Dedifferentiated amniotic fluid mesenchymal stem cell (primary cell): ENCODE measurements around the gene TMEM198.

Experiments
- DNase-seq: peaks from one replicate; pipeline ENCODE4 v3.0.0-alpha.2; 2016; ENCODE audit errors: extremely low spot score

The TMEM198 gene

DNA sequence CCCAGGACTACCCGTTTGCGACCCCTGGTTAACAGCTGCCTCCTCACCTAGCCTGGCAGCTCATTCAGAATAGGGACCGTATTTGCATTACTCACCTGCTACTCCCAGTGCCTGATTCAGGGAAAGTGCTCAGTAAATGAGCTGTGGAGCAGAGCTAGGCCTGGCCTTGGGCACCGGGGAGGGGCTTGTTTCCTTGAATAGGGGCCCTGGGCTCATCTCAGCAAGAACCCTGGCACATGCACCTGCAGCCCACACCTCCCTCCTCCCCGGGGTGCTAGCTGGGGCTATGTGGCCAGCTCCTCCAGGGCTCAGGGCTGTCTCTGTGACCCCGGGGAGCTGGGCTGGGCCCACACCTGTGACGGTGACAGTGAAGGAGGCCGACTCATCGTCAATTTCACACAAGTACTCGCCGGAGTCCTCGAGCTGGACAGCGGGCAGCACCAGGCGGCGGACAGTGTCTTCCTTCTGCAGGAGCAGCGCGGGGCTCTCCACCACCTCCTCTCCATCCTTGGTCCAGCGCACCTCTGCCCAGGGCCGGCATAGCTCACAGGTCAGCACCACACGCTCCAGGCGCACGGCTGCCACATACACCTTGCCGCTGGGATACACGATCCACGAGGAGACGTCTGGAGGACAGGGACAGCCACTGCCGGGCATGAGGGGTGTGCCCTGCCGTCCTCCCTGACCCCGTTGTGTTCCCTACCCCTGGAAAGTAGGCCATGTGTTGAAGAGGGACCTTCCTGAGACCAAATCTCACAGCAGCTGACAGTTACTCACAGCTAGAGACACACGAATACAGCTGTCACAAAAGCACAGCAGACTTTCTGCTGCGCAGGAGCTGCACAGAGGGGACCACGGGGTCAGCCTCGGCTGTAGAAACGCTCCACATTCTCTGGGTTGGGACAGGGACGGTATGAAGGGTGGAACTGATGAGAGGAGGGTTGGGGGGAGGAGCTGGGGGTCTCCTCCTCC is 18.5 kb downstream of the TMEM198 start:
- no peak for DNase-seq

DNA sequence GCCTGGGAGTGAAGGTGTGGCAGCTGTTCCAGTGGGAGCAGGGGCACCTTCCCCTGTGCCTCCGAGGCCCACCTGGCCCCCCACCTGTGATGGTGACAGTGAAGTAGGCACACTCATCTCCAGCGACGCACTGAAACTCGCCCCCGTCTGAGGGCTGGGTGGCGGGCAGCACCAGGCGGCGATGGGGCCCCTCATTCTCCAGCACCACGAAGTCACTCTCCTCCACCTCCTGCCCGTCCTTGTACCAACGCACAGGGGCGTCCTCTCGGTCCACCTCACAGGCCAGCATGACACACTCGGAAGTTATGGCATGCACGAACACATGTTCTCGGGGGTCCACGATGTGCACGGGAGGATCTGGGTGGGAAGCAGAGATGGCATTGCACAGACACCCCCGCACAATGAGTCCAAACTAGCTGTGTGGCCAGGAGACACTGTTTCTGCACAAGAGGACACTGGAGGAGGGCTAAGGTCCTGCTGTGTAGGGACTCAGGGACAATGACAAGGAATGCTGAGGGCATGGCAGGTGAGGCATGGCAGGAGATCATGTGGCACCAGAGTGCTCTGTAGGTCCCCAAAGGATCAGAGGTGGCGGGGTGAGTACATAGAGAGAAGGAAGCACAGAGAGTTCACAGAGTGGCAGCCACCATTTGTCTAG is 19.6 kb downstream of the TMEM198 start:
- no peak for DNase-seq

DNA sequence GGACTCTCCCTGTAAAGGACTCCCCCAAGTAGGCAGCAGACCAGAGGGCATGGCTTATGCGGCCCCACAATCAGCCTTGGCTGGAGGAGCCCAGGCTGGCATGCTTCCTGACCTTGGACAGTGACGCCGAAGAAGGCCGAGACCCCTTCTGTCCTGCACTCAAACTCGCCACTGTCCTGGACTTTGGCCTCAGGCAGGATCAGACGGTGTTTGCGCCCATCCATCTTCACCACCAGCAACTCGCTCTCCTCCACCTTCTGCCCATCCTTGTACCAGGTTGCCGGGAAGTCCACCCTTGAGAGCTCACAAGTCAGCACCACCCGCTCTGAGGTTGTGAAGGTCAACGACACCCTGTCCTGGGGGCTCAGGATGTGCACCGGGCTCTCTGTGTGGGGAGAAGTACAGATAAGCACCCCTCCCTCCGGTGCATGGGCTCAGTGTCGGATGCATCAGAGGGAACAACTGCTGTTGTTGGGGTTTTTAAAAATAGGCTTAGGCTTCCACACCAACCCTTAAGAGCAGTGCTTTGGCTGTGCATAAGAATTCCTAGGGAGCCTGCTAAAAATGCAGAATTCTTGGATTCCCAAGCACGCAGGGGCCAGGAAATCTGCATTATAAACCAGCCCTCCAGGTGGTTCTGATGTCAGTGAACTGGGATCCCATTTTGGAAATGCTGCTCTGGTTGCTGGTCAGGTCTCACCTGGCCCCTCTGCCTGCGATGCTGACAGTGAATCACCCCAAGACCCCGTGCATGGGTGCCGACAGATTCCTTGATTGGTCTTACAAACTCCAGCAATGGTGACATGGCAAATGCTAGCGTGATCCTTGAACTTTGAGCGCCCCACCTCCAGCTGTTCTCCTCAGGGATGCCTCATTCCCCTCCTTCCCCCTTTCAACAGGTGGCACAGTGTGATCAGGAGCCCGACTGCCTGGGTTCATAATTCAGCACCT is 21.6 kb downstream of the TMEM198 start:
- no peak for DNase-seq

DNA sequence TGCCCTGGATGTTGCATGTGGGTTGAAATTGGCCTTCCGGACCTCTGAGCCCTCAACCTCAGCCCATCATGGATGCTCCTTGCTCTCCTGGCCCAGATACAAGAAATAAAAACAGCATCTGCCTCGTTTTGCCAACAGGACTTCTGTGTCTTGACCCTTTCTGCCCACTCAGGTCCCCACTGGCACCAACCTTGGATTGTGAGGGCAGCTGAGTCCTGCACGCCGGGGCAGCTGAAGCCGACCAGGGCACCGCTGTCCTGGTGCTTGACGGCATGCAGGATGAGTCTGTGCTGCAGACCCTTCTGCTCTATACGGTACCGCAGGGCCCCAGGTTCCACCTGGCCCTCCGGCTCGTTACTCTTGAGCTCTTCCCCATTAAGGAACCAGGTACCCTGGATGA is 22.8 kb downstream of the TMEM198 start:
- DNase-seq, result no peak

DNA sequence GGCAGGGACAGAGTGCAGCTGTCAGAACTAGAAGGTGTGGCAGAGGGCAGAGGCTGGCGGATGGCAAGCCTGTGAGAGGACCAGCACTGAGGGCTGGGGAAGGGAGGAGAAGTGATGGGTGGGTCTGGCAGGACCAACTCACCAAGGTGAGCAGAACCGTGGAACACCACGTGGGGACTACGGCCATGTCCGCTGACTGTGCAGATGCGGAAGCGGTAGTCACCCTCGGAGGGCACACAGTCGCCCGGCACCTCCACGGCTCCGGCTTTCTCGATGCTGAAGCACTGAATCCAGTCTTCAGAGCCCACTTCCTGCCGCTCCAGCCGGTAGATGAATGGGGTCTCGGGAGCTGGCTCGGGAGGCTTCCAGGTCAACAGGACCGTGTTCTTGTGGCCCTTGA is 23.3 kb downstream of the TMEM198 start:
- DNase-seq, result no peak

DNA sequence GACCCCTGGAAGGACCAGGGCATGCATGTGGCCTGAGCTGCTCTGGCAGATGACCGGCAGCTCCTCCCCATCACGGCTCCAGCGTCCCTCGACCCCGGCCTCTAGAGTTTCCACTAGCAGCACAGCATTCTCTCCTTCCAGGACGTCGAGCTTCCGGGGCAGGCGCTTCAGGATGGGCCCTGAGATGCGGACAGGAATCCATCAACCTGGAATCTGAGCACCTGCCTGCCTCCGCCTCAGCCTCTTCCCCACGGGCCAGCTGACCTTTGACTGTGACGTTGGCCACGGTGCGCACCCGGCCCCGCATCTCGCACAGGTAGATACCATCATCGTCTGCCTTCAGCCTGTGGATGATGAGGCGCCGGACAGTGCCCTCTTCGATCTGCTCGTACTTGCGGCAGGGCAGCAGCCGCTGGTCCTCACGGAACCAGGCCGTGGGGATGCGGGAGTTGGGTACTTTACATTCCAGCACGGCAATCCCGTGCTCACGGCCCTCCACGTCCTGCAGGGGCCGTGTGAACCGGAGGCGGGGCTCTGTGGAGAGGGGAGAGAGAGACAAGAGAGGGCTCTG is 24.0 kb downstream of the TMEM198 start:
- DNase-seq, result no peak

DNA sequence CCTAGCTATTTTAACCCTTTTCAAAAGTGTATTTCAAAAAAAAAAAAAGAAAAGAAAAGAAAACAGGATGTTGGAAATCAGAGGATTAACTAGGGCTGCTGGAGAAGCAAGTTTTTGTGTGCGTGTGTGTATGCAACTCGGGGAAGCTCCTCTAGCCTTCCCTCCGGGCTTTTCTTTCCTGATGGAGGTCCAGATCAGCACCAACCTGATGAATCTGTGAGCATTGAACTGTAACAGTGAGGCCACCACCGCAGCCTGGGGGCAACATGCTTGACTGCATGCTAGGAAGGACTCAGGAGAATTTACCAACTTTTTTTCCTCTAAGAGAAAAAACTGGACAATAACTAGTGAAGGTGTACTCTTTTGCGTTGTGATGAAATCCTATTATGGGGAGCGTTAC is 25.2 kb downstream of the TMEM198 start:
- no peak for DNase-seq

DNA sequence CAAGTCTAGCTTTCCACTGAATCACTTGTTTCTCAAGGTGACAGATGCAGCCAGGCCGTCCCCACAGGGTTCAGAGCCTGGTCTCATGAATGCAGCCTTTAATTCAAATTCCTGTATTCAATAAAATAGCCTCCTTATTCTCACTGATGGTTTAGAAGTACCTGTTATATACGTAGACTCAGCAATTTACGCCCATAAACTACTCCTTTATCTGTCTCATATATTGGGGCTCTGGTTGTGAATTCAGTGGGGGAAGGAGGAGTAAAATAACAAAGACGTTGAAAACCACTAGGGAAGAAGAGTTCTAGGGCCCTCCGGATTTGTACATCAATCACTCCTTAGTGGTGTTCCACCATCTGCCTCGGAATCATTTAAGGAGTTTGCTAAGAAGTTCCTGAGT is 25.8 kb downstream of the TMEM198 start:
- DNase-seq, result no peak

DNA sequence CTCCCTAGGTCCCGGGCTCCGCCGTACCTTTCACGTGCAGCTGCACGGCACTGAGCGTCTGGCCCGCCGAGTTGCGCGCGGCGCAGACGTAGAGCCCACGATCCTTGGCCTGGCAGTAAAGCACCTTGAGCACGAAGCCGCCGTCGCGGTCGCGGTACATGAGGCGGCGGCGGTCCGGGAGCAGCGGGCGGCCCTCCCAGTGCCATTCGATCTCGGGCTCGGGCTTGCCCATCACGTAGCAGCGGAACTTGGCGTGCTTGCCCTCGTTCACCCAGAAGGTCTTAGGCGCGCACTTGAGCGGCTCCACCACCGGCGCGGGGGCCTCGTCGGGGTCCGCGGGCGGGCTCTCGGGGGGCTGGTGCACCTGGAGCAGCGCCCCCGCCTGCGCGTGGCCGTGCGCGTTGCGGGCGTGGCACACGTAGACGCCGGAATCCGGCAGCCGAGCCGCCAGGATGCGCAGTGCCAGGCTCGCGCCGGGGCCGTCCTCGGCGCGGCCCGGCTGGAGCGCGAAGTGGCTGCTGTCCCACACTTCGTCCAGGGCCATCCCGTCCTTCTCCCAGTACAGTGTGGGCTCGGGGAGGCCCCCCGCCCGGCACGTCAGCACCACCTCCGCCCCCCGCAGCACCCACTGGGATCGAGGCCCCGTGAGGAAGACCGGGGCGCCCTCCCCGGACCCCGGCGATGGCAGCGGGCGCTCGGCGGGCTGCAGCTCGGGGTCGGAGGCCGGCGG is 26.5 kb downstream of the TMEM198 start:
- no peak for DNase-seq

DNA sequence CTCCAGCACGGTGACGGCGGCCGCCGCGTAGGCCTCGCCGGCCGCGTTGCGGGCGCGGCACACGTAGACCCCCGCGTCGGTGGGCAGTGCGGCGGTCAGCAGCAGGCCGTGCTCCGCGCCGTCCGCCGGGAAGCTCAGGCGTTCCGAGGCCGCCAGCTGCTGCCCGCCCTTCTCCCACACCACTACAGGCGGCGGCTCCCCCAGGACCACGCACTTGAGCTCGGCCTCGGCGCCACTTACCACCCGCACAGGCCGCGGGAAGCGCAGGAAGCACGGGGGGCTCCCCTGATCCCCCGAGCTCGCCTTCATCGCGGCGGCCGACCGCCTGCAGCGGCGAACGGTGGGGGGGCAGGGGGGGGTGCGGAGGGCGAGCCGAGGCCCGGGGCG is 27.1 kb downstream of the TMEM198 start:
- DNase-seq, result no peak

DNA sequence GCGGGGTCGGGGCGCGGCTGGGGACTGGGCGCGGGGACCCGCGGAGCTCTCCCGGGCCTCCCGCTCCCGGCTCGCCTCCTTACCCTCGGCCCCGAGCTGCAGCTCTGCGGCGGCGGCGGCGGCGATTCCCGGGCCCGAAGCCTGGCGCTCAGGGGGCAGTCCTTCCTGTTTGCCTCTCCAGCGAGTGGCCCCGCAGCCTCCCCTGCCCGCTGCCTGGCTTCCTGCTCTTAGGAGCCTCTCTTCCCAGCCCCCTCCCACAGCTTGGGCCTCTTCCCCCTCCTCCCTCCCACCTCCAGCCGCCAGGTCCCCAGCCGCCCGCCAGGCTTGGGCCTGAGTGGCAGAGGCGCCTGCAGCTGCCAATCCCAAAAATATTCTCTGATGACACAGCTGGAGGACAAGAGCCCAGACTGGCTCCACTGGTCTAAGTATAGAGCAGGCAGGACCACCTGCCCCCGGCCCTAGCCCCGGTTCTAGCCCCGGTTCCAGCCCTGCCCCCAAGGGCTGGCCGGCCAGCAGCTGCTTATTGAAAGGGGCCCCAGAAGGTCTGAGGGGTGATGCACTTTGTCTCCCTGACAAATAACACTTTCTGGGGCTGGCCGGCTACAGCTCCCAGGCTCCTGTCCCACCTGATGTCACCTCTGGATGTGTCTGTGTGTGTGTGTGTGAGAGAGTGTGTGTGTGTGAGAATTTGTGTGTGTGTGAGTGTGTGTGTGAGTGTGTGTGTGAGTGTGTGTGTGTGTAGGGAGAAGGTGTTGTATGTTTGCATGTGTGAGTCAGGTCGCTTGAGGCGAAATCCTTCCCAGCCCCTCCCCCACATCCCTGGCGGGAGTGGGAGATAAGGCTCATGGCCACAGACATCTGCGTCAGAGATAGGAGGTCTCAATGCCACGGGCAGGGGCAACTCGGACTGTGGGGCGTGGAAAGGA is 27.7 kb downstream of the TMEM198 start, which contains the start of gene OBSL1:
Gene OBSL1 (minus strand): TSS at position 229 of the 926 bp plus-strand sequence. CDS start 307 bp downstream, outside the sequence.
- DNase-seq, result peak; percentile 39

DNA sequence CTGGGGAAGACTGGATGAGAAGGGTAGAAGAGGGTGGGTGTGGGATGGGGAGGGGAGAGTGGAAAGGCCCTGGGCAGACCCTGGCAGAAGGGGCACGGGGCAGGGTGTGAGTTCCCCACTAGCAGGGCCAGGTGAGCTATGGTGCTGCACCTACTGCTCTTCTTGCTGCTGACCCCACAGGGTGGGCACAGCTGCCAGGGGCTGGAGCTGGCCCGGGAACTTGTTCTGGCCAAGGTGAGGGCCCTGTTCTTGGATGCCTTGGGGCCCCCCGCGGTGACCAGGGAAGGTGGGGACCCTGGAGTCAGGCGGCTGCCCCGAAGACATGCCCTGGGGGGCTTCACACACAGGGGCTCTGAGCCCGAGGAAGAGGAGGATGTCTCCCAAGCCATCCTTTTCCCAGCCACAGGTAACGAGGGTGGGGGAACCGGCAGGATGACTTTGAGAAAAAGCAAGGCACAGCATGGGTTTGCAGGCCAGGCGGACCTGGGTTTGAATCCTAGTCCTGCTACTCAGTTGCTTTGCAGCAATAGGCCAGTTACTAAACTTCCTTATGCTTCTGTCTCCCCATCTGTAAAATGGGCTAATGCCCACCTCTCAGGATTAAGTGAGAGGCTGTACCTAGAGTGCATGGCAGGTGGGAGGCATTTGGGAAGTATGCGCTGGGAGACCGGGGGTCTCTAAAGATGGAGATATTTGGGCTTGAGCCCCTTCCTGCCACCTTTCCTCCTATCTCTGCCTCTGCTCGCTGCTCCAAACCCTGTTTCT is 28.6 kb downstream of the TMEM198 start, which contains the start of gene INHA:
Gene INHA (plus strand): TSS at position 74 of the 765 bp plus-strand sequence. CDS start 65 bp downstream, at position 139.
- no peak for DNase-seq

DNA sequence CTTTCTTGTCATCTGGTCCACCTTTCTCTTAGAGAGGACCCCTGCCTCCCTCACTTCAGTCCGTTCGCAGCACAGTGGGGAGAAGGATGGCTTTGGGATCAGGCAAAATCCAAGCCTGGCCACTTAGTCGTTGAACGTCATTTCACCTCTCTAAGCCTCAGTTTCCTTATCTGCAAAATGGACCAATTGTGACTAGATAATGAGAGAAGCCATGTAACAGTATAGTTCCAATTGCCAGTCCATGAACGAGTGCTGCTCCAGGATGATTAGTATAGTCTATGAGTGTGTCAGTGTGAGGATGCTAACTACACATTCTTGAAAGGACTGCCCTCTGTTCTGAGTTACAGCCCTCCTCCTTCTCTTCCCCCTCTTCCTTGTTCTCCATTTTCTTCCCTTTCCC is 29.3 kb downstream of the TMEM198 start:
- DNase-seq, result no peak

DNA sequence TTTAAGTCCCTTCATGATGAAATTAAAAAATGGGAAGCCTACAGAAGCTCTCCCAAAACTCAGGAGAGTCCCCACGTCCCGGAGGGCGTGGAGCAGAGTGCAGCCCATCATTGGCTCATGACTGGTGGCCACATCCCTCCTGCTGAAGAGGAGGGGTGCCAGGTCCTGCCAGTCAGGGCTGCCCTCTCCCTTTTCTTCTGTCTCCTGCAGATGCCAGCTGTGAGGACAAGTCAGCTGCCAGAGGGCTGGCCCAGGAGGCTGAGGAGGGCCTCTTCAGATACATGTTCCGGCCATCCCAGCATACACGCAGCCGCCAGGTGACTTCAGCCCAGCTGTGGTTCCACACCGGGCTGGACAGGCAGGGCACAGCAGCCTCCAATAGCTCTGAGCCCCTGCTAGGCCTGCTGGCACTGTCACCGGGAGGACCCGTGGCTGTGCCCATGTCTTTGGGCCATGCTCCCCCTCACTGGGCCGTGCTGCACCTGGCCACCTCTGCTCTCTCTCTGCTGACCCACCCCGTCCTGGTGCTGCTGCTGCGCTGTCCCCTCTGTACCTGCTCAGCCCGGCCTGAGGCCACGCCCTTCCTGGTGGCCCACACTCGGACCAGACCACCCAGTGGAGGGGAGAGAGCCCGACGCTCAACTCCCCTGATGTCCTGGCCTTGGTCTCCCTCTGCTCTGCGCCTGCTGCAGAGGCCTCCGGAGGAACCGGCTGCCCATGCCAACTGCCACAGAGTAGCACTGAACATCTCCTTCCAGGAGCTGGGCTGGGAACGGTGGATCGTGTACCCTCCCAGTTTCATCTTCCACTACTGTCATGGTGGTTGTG is 30.9 kb downstream of the TMEM198 start:
- no peak for DNase-seq

DNA sequence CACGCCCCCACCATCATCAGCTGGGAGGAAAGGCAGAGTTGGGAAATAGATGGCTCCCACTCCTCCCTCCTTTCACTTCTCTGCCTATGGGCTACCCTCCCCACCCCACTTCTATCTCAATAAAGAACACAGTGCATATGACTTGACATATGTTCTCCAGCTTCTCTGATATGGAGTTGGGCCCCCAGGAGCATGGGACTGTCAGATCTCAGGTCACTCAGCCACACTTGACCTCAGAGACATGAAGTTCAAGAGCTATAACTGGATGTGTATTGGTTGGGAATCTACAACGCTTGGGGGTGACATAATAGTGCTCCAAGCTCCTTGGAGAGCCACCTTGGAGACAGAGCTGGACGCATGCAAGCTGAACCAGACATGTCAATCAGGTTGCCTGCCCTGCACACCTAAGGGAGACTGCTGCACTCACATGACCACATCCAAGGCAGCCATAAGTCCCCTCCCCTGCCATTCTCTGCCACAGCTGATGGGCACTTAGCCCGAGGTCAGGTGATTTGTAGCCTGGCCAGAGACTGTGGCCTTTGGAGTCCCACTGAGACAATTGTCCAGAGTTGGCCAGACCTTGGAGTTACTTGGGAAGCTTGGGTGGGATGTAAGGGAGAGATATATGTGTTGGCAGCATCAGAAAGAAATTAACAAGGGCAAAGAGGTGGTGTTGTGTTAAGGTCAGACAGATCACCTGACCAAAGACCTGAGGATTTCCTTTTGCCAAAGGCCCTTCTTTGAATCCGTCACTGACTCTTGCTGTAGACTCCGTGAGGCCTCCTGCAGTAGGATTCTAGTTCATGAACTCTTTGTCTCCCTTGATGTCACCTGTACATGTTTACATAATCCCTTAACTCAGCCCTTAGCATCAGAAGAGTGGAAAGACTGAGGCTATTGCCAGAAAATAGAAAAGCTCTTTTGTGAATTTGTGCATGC is 32.0 kb downstream of the TMEM198 start:
- DNase-seq, result no peak

DNA sequence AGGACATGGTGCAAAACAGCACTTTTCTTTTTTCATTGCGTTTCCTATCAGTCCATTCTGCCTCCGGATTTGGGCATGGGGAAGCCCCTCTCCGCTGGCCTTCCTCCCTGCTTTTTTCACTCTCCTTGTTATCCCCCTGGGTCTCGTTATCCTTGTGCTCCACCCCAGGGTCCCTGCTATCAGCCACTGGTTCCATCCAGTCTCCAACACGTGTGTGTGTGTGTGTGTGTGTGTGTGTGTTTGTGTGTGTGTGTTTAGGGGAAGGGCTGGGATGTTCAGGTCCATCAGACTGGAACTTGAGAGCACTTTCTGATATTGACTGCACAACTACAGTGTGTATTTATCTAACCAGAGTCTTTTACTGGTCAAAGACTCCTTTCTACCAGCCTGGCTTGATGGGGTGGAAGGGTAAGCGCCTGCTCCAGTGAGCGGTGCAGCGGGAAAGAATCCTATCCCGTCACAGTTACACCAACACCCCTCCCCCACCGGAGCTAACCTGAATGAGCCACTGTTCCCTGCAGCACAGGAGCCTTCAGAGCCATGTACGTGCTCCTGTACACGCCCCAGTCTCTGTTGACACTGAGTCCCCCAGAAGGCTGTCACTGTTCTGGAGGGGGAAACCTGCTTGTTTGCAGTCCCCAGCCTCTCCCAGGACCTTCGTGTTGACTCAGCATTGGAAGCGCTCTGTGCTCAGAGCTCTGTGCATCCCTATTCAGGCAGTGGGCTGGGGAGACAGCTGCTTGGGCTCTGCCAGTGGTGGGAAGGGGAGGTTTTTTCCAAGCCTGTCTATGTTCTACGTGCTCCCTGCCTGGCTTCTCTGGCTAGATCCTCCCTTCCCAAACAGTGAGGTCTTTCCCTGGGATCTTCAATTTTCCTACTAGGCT is 32.9 kb downstream of the TMEM198 start:
- DNase-seq, result no peak
